OCI-LY7 (cell line): ENCODE results near the gene PLXNA4. TPM values are rescaled to one million over a fixed set of nuclear protein-coding genes. Genes with fewer than 3 reads are reported as not detected.

ENCODE experiments used
- BruUV-seq: library from RNA; stranded (reverse); fragments of 400-500 nt; replicated peaks from 2 replicates; lab custom pipeline; 2021; lab: Mats Ljungman, UMichigan
- CTCF ChIA-PET: fragments of 300-600 bp; sonication (Branson Sonifier 250); formaldehyde crosslinking; loops from one replicate; lab custom pipeline; 2022; ENCODE audit warnings: antibody characterized with exemption; ENCODE audit not compliant: unreplicated experiment; lab: Charles Lee
- POLR2A ChIA-PET: fragments of 300-600 bp; sonication (Branson Sonifier 250); formaldehyde crosslinking; loops from one replicate; lab custom pipeline; 2022; ENCODE audit warnings: antibody characterized with exemption; lab: Charles Lee
- DNase-seq: peaks from one replicate; pipeline ENCODE4 v3.0.0-alpha.2; 2015; ENCODE audit warnings: low spot score
- H2AFZ ChIP-seq: fragments of 200-600 bp; sonication (generic), shearing (Covaris generic); 2 replicates; pipeline ENCODE4 v1.6.1; 2014; ENCODE audit warnings: mild to moderate bottlenecking, antibody characterized with exemption, low read length, moderate library complexity
- H3K27ac ChIP-seq: fragments of 200-600 bp; sonication (generic); 2 replicates; pipeline ENCODE4 v1.5.1; 2014; ENCODE audit warnings: mixed run types, low read depth, mild to moderate bottlenecking, moderate library complexity, low read length, inconsistent platforms; ENCODE audit not compliant: poor library complexity, severe bottlenecking
- H3K36me3 ChIP-seq: fragments of 200-600 bp; sonication (generic); 2 replicates; pipeline ENCODE4 v1.6.1; 2014; ENCODE audit warnings: mild to moderate bottlenecking, antibody characterized with exemption, low read length, moderate library complexity, mixed read lengths; ENCODE audit not compliant: insufficient read depth
- H3K4me1 ChIP-seq: fragments of 200-600 bp; sonication (generic); 2 replicates; pipeline ENCODE4 v1.5.1; 2014; ENCODE audit warnings: mild to moderate bottlenecking, low read length; ENCODE audit not compliant: insufficient read depth, poor library complexity, severe bottlenecking
- H3K4me2 ChIP-seq: fragments of 200-600 bp; sonication (generic); 2 replicates; pipeline ENCODE4 v1.6.1; 2014; ENCODE audit warnings: mild to moderate bottlenecking, low read length
- H3K4me3 ChIP-seq: fragments of 200-600 bp; sonication (generic); 2 replicates; pipeline ENCODE4 v1.5.1; 2014; ENCODE audit warnings: mild to moderate bottlenecking, low read depth, low read length; ENCODE audit not compliant: poor library complexity, severe bottlenecking
- H3K79me2 ChIP-seq: fragments of 200-600 bp; sonication (generic); 2 replicates; pipeline ENCODE4 v1.6.1; 2016; ENCODE audit warnings: low read depth, mild to moderate bottlenecking, low read length, moderate library complexity, mixed read lengths; ENCODE audit not compliant: insufficient read depth
- H3K9me2 ChIP-seq: fragments of 200-600 bp; sonication (generic); 2 replicates; pipeline ENCODE4 v1.6.1; 2016; ENCODE audit warnings: mild to moderate bottlenecking, low read length, mixed read lengths; ENCODE audit not compliant: insufficient read depth
- H3K9me3 ChIP-seq: fragments of 200-600 bp; sonication (generic); 2 replicates; pipeline ENCODE4 v1.6.1; 2014; ENCODE audit warnings: mild to moderate bottlenecking, mixed run types, low read length, mixed read lengths
- H4K20me1 ChIP-seq: fragments of 200-600 bp; sonication (generic); 2 replicates; pipeline ENCODE4 v1.6.1; 2014; ENCODE audit warnings: mild to moderate bottlenecking, antibody characterized with exemption, low read length, moderate library complexity, mixed read lengths; ENCODE audit not compliant: insufficient read depth
- EZH2phosphoT487 ChIP-seq: fragments of 200-600 bp; sonication (generic); IDR thresholded peaks from 2 replicates; pipeline ENCODE4 v1.6.1; 2018; ENCODE audit warnings: low read depth, borderline replicate concordance, mild to moderate bottlenecking, mixed run types, antibody characterized with exemption, low read length, moderate library complexity, mixed read lengths
- intact Hi-C: fragments of 100-400 bp; cut with micrococcal nuclease; formaldehyde crosslinking; loops from one replicate; pipeline ENCODE4 v1.10.0; 2022; ENCODE audit not compliant: unreplicated experiment
- total RNA-seq, 2 experiments: library from RNA; depleted of rRNA in 1 of 2; stranded (reverse); fragments of >200 nt in 1 of 2; shearing (Covaris generic) in 1 of 2; gene quantifications; 2 replicates each; pipeline ENCODE4 v1.2.3, GENCODE V29; 2014 to 2022
- TF ChIP-seq, protein P1 (sequence below): fragments of 200-600 bp; sonication (generic); conservative IDR thresholded peaks from 2 replicates; pipeline ENCODE4 v1.5.1; 2014; ENCODE audit warnings: mild to moderate bottlenecking, antibody characterized with exemption, low read length, moderate library complexity, mixed read lengths

Gene PLXNA4
- total RNA-seq, 2 experiments from 2014 or later, result not detected

- no peaks in the 10 kb centered on the region for H3K79me2 ChIP-seq
- no peaks in the 10 kb centered on the region for H3K9me2 ChIP-seq
- no peaks in the 10 kb centered on the region for H4K20me1 ChIP-seq
- no peaks in the 10 kb centered on the region for H3K4me1 ChIP-seq
- no peak overlapping the region for H3K4me2 ChIP-seq
- TF ChIP-seq, protein P1, sequence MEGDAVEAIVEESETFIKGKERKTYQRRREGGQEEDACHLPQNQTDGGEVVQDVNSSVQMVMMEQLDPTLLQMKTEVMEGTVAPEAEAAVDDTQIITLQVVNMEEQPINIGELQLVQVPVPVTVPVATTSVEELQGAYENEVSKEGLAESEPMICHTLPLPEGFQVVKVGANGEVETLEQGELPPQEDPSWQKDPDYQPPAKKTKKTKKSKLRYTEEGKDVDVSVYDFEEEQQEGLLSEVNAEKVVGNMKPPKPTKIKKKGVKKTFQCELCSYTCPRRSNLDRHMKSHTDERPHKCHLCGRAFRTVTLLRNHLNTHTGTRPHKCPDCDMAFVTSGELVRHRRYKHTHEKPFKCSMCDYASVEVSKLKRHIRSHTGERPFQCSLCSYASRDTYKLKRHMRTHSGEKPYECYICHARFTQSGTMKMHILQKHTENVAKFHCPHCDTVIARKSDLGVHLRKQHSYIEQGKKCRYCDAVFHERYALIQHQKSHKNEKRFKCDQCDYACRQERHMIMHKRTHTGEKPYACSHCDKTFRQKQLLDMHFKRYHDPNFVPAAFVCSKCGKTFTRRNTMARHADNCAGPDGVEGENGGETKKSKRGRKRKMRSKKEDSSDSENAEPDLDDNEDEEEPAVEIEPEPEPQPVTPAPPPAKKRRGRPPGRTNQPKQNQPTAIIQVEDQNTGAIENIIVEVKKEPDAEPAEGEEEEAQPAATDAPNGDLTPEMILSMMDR, result no peak
- no peak for TF ChIP-seq EZH2phosphoT487
- H3K9me3 ChIP-seq, result no peaks in the 10 kb centered on the region
- H3K36me3 ChIP-seq, result no peaks in the 10 kb centered on the region
- POLR2A ChIA-PET, result no interaction called here
- H3K4me3 ChIP-seq, result no peak overlapping the region
- H3K27ac ChIP-seq, result no peak overlapping the region
- DNase-seq, result no peak
- intact Hi-C loops, result no loop called here
- CTCF ChIA-PET, result no interaction called here
- BruUV-seq, result no TSS peak
- no peak overlapping the region for H2AFZ ChIP-seq
Observed at GRCh38 chr7:132515181-132515580, 61.1 kb downstream of the PLXNA4 start.

GRCh38 chr7:132514430-132514829 lies 61.8 kb downstream of the PLXNA4 start:
- Histone ChIP-seq H3K4me3 (no peak overlapping the region), H3K79me2 (no peaks in the 10 kb centered on the region), H4K20me1 (no peaks in the 10 kb centered on the region), H3K9me3 (no peaks in the 10 kb centered on the region), H3K27ac (no peak overlapping the region), H3K36me3 (no peaks in the 10 kb centered on the region), H3K9me2 (no peaks in the 10 kb centered on the region), H3K4me2 (no peak overlapping the region), H2AFZ (no peak overlapping the region), H3K4me1 (no peaks in the 10 kb centered on the region)
- TF ChIP-seq EZH2phosphoT487, result no peak
- TF ChIP-seq, protein P1, result no peak
- ChIA-PET CTCF (no interaction called here), POLR2A (no interaction called here)
- no TSS peak for BruUV-seq
- intact Hi-C loops, result no loop called here
- DNase-seq, result no peak

- Histone ChIP-seq H4K20me1 (no peaks in the 10 kb centered on the region), H3K4me2 (no peak overlapping the region), H3K4me3 (no peak overlapping the region), H3K36me3 (no peaks in the 10 kb centered on the region), H3K9me2 (no peaks in the 10 kb centered on the region), H3K4me1 (no peaks in the 10 kb centered on the region), H3K79me2 (no peaks in the 10 kb centered on the region), H2AFZ (no peak overlapping the region), H3K27ac (no peak overlapping the region), H3K9me3 (no peaks in the 10 kb centered on the region)
- BruUV-seq, result no TSS peak
- CTCF ChIA-PET, result no interaction called here
- no peak for DNase-seq
- intact Hi-C loops, result no loop called here
- TF ChIP-seq, protein P1, result no peak
- no peak for TF ChIP-seq EZH2phosphoT487
- POLR2A ChIA-PET, result no interaction called here
Observed at GRCh38 chr7:132511921-132512320, 64.3 kb downstream of the PLXNA4 start.
